ENCODE measurements around the gene REPIN1.

REPIN1 gene

DNA sequence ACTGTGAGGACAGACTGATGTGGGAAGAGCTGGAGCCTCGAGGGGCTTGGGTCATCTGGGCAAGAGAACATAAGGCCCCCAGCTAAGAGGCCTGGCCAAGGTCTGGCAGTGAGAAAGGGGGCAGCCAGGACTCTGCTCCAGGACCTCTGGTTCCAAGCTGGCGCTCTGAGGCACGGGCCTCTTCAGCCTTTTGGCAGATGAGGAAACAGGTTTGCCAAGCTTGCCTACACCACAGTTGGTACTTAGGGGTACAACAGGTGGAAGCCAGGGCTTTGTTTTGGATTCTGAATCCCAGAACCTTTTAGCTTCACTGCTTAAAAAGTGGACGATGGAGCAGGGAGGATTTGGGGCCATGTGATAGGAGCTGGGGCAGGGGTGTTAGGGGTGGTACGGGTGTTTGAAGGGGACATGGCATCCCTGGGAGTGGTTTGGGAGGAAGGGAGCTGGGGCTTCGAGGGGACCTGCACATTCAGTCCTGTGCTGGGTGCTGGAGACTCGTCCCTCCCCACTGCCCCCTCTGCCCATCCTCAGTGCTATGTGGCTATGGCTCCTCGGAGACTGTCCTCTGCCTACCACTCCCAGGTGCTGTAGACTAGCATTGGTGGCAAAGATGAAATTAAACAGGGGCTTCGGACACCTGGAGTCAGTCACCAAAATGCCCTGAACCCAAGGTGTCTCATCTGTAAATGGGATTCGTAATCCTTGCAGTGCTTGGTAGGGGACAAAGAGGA, 40.8 kb downstream of the REPIN1 start:
- no peak for DNase-seq

DNA sequence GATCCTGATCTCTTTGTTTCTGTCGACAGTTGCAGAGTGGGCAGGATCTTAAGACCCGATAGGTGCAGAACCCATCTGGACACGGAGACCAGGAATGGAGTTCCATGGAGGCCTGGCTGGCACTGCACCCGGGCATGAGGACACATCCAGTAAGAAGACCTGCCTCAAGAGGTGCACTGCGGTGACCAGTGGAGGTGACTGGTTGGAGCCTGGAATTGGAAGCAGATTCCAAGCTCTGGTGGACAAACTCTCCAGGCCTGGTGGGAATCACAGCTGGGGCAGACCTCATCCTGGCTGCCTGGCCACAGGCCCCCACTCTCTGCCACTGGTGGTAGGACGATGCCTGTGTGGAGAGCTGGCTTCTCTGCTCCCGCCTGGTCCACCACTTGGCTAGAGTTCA, 41.5 kb downstream of the REPIN1 start:
- no peak for DNase-seq

DNA sequence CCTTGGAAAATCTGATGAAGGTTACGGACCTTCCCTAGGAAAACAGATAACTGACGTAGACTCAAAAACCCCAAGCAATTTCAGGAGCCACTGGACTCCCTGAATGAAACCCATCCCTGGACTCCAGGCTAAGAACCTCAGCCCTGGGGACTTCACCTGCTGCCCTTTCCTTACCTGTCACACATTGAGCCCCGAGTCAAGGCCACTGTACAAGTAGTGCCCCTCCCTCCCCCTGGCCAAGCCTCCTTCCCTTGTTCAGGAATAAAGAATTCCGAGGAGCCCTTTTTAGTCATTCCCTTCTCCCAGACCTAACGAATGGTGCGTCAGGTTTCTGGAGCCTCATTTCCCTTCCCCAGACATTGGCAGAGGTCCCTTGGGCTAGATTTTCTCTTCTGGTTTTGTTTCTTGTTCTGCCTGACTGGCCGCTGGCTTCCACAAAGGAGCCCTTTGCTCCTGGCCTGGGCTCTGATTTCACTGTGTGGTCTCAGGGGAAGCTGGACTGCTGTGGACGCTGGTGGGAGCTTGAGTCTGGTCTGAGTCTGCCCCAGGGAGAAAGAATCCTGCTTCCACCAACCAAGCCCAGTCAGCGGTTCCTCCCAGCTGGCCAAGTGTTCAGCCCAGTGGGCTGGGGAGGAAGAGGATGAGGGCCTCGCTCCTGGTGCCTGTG, 42.2 kb downstream of the REPIN1 start:
- no peak for DNase-seq

DNA sequence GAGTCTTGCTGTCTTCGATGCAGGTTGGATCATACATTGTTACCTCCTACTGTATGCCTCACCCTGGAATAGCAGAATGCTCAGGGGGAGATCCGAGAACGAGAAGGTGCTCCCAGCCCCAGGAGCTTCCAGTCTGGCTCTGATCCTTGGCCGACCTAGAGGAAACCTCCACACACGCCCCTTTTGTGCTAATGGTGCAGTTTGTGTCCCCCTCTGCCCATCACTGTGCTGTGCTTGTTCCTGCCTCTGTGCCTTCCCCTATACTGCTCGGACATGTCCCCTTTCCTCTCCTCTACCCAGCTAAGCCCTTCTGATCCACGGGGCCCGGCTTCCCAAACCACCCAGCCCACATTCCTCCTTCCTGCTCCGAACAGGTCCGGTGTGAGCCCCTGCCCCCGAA, 43.0 kb downstream of the REPIN1 start:
- DNase-seq: no peak

DNA sequence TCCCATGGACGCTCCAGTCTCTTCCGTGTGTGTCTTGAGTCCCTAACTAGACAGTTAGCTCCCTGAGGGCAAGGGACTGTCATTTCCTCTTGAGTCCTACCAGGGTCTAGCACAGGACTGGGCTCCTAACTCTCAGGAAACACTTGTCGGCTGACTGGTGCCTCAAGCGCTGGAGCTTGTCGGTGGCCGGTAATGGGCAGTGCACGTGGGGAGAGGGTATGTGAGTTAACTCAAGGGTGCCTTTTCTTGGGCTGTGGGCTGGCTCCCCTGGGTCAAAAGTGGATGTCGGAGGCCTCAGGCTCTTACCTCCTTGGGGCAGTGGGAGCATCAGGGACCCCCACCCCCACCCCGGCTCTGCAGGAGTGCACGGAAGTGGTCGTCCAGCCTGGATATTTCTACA, 43.4 kb downstream of the REPIN1 start:
- no peak for DNase-seq

DNA sequence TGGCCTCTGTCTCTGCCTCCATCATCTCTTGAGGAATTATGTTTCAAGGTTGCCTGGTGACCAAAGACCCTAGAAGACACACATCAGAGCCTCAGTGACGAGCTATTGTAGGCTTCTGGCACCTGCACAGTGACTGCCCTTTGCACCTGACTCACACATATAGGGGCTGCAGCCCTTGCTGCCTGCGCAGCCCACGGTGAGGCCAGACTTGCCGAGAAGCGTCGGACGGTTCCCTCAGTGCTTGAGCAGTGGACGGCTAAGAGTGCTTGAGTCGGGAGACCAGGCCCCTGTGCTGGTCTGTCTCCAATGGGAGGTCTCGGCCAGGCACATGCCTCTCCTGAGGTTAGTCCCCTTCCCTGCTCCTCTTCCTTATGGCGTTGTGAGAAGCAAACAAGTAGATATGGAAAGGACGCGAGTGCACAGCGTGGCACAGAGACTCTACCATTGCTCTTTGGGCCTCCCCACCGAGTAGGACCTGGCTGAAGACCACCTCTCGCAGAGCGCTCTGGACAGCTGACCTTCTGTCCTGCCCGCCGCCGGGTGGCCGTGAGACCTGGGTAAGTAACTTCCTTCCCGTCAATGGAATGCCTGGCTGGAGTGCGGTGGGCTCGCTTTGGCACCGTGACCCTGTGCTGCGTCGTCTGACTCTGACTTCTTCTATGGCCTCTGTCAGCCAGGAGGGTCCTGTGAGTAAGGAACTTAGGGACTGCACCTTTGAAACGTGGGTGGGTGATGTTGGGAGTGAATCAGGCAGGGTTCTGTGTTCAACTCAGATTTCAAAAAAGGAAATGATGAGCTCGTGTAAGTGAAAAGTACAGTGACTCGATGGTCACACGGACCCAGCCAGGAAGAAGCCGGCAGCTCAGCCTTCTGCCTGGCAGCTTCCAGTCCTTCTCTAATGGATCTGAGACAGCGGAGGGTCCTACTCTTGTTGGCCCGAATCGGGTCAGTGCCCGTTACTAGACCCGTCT, 44.2 kb downstream of the REPIN1 start:
- DNase-seq: no peak

DNA sequence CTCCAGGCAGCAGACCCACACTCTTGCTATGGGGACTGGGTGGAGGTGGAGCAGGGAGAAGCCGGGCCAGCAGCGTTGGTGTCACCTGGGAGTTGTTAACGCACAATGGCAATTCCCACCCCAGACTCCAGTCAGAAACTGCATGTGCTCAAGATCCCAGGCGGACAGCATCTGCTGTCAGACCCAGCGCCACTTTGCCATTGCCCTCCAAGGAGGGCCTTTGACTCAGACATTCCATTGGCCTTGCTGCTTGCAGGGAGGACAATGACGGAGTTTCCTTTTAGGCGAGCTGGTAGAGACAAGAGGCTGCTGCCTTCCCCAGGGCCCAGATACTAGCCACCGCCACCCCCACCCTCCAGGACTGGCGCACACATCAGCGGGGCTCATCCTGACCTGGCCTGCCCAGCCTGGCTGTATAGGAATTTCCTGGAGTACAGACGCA, 45.0 kb downstream of the REPIN1 start:
- no peak for DNase-seq

DNA sequence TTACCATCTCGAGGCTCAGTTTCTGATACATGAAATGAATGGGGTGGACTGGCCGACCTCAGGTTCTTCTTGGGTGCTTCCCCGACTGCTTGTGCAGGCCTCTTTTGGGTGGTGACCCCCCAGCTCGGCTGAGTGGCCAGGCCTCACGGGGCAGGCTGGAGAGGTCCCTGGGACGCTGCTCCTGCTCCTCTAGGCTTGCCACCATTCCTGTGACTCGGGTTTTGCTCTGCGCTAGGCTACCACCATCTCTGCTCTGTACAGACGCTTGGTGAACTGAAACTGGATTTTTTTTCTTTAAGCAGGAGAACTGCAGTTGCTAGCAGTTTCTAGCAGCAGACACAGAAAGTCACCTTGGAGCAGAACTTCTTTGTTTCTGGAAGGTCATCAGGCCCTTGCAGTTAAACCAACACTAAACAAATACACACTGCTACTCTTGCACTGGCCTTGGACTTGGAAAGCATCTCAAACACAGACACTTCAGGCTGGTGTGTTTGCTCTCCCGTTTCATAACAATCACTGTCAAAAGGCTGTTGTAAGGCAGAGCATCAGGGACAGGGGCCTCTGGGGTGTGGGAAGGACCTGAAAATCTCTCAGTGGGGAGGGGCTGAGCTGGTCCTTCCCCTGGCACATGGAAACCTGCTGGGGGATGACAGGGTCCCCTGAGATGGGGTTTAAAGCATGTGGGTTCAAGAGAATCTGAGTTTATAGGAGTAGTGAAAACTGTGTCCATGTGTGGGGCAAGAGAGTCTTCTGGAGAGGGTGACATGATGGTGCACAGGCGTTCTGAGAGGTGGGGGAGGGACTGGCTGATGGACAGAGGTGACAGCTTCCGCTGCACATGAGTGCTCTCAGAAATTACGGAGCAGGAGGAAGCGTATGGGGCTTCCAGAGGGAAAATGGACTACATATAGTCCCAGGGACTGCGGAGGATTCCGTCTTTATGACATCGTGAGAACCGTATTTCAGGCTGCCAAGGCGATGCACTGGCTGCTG, 46.8 kb downstream of the REPIN1 start:
- DNase-seq: peak; percentile 87

DNA sequence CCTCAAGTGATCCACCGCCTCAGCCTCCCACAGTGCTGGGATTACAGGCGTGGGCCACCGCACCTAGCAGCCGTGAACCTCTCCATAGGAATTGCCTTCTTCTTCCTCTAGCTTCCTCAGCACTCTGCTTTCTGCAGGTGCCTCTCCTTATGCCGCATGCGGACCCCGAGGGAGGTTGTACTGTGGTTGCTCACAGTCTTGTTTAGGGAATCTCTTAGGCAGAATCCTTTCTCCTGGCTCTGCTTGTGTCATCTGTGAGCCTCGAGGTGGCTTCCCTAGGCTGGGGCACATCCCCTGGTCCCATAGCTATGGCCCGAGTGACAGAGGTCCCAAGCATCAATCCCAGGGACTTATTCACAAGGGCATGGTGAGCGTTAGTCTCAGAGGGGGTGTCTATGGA, 48.6 kb downstream of the REPIN1 start:
- DNase-seq: no peak

DNA sequence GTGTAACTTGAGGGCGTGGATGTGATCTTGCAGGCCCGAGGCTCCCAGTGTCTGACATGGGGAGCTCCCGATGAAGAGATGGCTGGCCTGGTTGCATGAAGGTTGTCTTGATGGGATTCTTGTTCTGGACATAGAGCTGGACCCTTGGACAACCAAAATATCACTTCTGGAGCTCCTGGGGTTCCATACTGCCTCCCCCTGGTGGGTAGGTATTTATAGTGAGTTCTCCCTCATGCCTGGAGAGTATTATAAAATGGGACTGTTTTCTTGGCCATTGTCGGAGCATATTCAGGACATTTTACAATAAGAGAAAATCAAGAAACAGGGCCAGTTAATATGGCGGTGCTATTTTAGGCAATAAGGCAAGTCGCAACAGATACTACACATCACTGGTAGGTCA, 49.2 kb downstream of the REPIN1 start:
- DNase-seq: no peak

DNA sequence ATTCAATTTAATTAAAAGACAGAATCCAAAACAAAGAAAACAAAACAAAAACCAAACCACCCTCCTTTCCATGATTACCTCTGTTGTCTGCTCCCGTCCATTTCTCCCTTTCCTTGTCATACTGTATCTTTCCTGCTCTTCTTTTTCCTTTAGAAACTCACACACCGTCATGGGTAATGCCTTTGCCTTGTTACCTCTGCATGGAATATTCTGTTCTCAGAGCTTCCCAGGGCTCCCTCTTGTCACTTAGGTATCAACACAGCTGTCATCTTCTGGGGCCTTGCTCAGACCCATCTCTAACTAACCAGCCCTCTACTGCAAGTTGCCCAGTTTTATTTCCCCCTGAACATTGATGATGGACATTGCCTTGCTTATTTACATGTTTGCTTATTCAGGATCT, 51.6 kb downstream of the REPIN1 start:
- DNase-seq: no peak

DNA sequence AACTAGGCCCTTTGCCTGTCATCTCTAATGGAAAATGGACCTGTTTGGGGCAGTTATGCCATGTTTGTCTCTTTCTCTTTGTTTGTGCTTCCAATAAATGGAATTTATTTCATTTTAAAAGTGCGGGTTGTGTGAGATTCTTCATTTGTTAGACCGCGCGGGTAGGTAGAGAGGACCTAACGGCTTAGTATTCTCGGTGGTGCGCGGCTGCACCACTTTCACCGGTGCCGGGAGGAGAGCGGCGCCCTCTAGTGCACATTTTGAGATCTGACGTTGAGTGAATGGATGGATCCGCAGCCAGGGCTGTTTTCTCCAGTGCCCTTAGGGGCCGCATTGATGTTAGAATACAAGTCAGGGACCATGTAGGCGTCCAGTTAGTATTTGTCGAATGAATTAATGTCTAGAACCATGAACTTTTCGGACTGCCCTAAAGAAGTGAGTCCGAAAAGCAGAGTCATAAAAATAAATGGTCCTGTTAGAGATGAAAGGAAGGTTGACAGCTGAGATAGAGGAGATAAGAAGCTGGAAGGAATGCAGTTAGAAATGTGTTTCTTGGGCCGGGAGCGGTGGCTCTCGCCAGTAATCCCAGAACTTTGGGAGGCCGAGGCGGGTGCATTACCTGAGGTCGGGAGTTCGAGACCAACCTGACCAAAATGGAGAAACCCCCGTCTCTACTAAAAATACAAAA, 52.5 kb downstream of the REPIN1 start:
- peak; percentile 92 for DNase-seq

DNA sequence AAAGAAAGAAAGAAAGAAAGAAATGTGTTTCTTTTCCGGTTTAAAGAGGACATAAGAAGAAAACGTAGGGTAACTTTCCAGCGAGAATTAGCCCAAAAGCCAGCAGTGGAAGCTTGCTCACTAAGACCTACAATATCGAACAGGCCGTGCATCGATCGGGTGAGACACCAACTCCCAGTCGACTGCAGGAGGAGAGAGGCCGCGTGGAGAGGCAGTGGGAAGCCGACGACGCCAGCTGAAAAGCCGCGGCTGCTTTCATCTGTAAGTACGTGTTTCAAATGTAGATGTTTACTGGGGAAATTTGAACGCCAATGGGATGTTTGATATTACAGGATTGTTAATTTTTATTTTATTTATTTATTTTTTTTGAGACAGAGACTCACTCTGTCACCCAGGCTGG, 53.2 kb downstream of the REPIN1 start:
- no peak for DNase-seq

Measured in RPMI8226 (cell line).